ENCODE results near the gene PDE7B.

The PDE7B gene

GRCh38 chr6:136025736-136026135, 174.2 kb downstream of the PDE7B start:
- DNase-seq (ENCODE audit: low read depth, low spot score): no peak

GRCh38 chr6:136030131-136030530, 178.6 kb downstream of the PDE7B start:
- DNase-seq (ENCODE audit: low read depth, low spot score): no peak

- peak; percentile 48 for DNase-seq (ENCODE audit: low read depth, low spot score)
Observed at GRCh38 chr6:136031982-136032381, 180.5 kb downstream of the PDE7B start.

- no peak for DNase-seq (ENCODE audit: low read depth, low spot score)
Observed at GRCh38 chr6:136033416-136033815, 181.9 kb downstream of the PDE7B start.

GRCh38 chr6:136034422-136034821, 182.9 kb downstream of the PDE7B start:
- no peak for DNase-seq (ENCODE audit: low read depth, low spot score)

GRCh38 chr6:136035378-136036070, 184.0 kb downstream of the PDE7B start:
- DNase-seq (ENCODE audit: low read depth, low spot score): no peak

- no peak for DNase-seq (ENCODE audit: low read depth, low spot score)
Observed at GRCh38 chr6:136036071-136036380, 184.5 kb downstream of the PDE7B start.

GRCh38 chr6:136036601-136037000, 185.1 kb downstream of the PDE7B start:
- peak; percentile 30 for DNase-seq (ENCODE audit: low read depth, low spot score)

GRCh38 chr6:136037242-136037875, 185.9 kb downstream of the PDE7B start:
- no peak for DNase-seq (ENCODE audit: low read depth, low spot score)

GRCh38 chr6:136037876-136038460, 186.5 kb downstream of the PDE7B start:
- DNase-seq (ENCODE audit: low read depth, low spot score): peak; percentile 52

GRCh38 chr6:136038531-136038930, 187.0 kb downstream of the PDE7B start:
- DNase-seq (ENCODE audit: low read depth, low spot score): no peak

- DNase-seq (ENCODE audit: low read depth, low spot score): no peak
Observed at GRCh38 chr6:136039185-136039584, 187.7 kb downstream of the PDE7B start.

- no peak for DNase-seq (ENCODE audit: low read depth, low spot score)
Observed at GRCh38 chr6:136050475-136050874, 199.0 kb downstream of the PDE7B start.

- DNase-seq (ENCODE audit: low read depth, low spot score): peak; percentile 7
Observed at GRCh38 chr6:136051140-136051775, 199.8 kb downstream of the PDE7B start.

GRCh38 chr6:136052031-136052430, 200.5 kb downstream of the PDE7B start:
- no peak for DNase-seq (ENCODE audit: low read depth, low spot score)

GRCh38 chr6:136058852-136059251, 207.4 kb downstream of the PDE7B start:
- DNase-seq (ENCODE audit: low read depth, low spot score): no peak

GRCh38 chr6:136059308-136059707, 207.8 kb downstream of the PDE7B start:
- peak; percentile 56 for DNase-seq (ENCODE audit: low read depth, low spot score)

- DNase-seq (ENCODE audit: low read depth, low spot score): no peak
Observed at GRCh38 chr6:136060052-136060451, 208.6 kb downstream of the PDE7B start.

GRCh38 chr6:136060759-136061158, 209.3 kb downstream of the PDE7B start:
- DNase-seq (ENCODE audit: low read depth, low spot score): no peak

- DNase-seq (ENCODE audit: low read depth, low spot score): no peak
Observed at GRCh38 chr6:136061701-136062100, 210.2 kb downstream of the PDE7B start.

- peak; percentile 85 for DNase-seq (ENCODE audit: low read depth, low spot score)
Observed at GRCh38 chr6:136063096-136063495, 211.6 kb downstream of the PDE7B start.

- no peak for DNase-seq (ENCODE audit: low read depth, low spot score)
Observed at GRCh38 chr6:136066005-136066404, 214.5 kb downstream of the PDE7B start.

All from astrocyte of the hippocampus (primary cell).